GM21737 (cell line): Measurements from ENCODE around the gene BUD23.
"Not testable (repeated sequence)": the region's sequence is repeated elsewhere in the genome, so short reads cannot be mapped to it uniquely, and the experiment has no call there.

Experiments
- ATAC-seq: cut with Tn5 transposase; IDR thresholded peaks from one replicate; pipeline ENCODE4 v1.9.1; 2021; ENCODE audit warnings: mild to moderate bottlenecking, moderate library complexity; ENCODE audit not compliant: unreplicated experiment

The BUD23 gene

GRCh38 chr7:73667344-73668102 lies 15.9 kb upstream of the BUD23 start, which contains the start of gene VPS37D:
Gene VPS37D, plus strand, starts transcription at chr7:73667831. Its CDS starts 128 bp downstream, at chr7:73667959.
- ATAC-seq: peak; percentile 82

GRCh38 chr7:73668103-73668885 lies 15.1 kb upstream of the BUD23 start:
- ATAC-seq: no peak

- ATAC-seq: no peak
Measured at GRCh38 chr7:73668886-73669230, 14.5 kb upstream of the BUD23 start.

- ATAC-seq: no peak
Measured at GRCh38 chr7:73669288-73669701, 14.1 kb upstream of the BUD23 start.

- no peak for ATAC-seq
Measured at GRCh38 chr7:73669858-73670385, 13.5 kb upstream of the BUD23 start.

GRCh38 chr7:73671322-73671661 lies 12.1 kb upstream of the BUD23 start:
- ATAC-seq: no peak

GRCh38 chr7:73671857-73672445 lies 11.4 kb upstream of the BUD23 start:
- no peak for ATAC-seq

- no peak for ATAC-seq
Measured at GRCh38 chr7:73674468-73675124, 8.8 kb upstream of the BUD23 start.

- ATAC-seq: not testable (repeated sequence)
Measured at GRCh38 chr7:73676062-73676461, 7.3 kb upstream of the BUD23 start.

- no peak for ATAC-seq
Measured at GRCh38 chr7:73678862-73679261, 4.5 kb upstream of the BUD23 start.

- ATAC-seq: no peak
Measured at GRCh38 chr7:73679709-73680108, 3.7 kb upstream of the BUD23 start.

GRCh38 chr7:73680501-73680900 lies 2.9 kb upstream of the BUD23 start:
- ATAC-seq: no peak

- ATAC-seq: no peak
Measured at GRCh38 chr7:73681031-73681430, 2.4 kb upstream of the BUD23 start.

GRCh38 chr7:73682745-73683055 lies 697 bp upstream of the BUD23 start:
- ATAC-seq: no peak

- no peak for ATAC-seq
Measured at GRCh38 chr7:73683788-73684693, 644 bp downstream of the BUD23 start.

GRCh38 chr7:73685311-73685710 lies 1.9 kb downstream of the BUD23 start:
- ATAC-seq: no peak

- no peak for ATAC-seq
Measured at GRCh38 chr7:73688288-73688687, 4.9 kb downstream of the BUD23 start.

- ATAC-seq: no peak
Measured at GRCh38 chr7:73690646-73691045, 7.2 kb downstream of the BUD23 start.

GRCh38 chr7:73696372-73696771 lies 13.0 kb downstream of the BUD23 start:
- ATAC-seq: no peak

GRCh38 chr7:73698410-73698809 lies 15.0 kb downstream of the BUD23 start:
- ATAC-seq: no peak
